Esophagus muscularis mucosa (tissue), 3 donors: ENCODE data around the gene ABI1.

Experiments
- CTCF ChIP-seq, 3 experiments: fragments of 200-600 bp in 2 of 3; fragments of 450-650 bp in 1 of 3; sonication (generic) in 2 of 3; IDR thresholded peaks; one replicate each; pipeline ENCODE4 v1.5.1; 2017 to 2019; ENCODE audit warnings: antibody characterized with exemption in 3 of 3, mild to moderate bottlenecking in 2 of 3, moderate library complexity in 1 of 3
- POLR2A ChIP-seq: fragments of 450-650 bp; IDR thresholded peaks from one replicate; pipeline ENCODE4 v1.6.1; 2017; ENCODE audit warnings: antibody characterized with exemption, moderate library complexity, mild to moderate bottlenecking, low read depth
- POLR2AphosphoS5 ChIP-seq, 2 donors: sonication (generic); formaldehyde crosslinking; IDR thresholded peaks; one replicate each; pipeline ENCODE4 v1.6.1; 2017; ENCODE audit warnings: antibody characterized with exemption in 2 of 2

GRCh38 chr10:26802527-26802926 is 58.2 kb downstream of the ABI1 start:
- no peak for TF ChIP-seq CTCF (IDR thresholded peaks at IDR 0.05)
- TF ChIP-seq POLR2A: no peak
- TF ChIP-seq POLR2AphosphoS5 (IDR thresholded peaks at IDR 0.05): no peak
